Sigmoid colon (tissue), 4 donors: Measurements from ENCODE around the gene SSBP3.

Experiments
- CTCF ChIP-seq, 4 experiments: fragments of 450-650 bp in 3 of 4; fragments of 200-600 bp in 1 of 4; IDR thresholded peaks; one replicate each; pipeline ENCODE4 v1.5.1; 2016 to 2019; ENCODE audit warnings: antibody characterized with exemption in 4 of 4, mild to moderate bottlenecking in 3 of 4, moderate library complexity in 2 of 4
- POLR2A ChIP-seq, 2 donors: fragments of 450-650 bp; IDR thresholded peaks; one replicate each; pipeline ENCODE4 v1.6.1; 2016; ENCODE audit warnings: antibody characterized with exemption in 2 of 2, mild to moderate bottlenecking in 2 of 2, moderate library complexity in 2 of 2
- POLR2AphosphoS5 ChIP-seq, 4 donors: sonication (generic); formaldehyde crosslinking; IDR thresholded peaks; one replicate each; pipeline ENCODE4 v1.6.1; 2017; ENCODE audit warnings: antibody characterized with exemption in 4 of 4

DNA sequence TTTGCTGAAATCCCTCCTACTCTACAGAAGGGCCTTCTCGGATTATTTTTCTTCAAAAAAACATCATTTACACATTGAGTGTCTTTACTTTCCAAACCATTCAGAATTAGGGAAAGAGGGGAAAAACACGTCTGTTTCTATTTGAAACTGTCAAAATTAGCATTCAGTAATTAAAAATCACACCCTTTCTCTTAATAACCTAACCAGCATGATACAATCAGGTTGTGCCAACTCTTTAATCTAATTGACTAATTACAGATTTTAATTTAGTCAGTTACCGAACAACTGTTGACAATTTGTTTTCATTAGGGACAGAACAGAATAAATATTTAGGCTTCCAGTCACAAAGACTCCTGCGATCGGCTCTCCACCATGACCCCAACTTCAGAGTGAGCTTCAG, 18.8 kb downstream of the SSBP3 start:
- no peak for TF ChIP-seq CTCF (IDR thresholded peaks at IDR 0.05)
- no peak for TF ChIP-seq POLR2A (IDR thresholded peaks at IDR 0.05)
- no peak for TF ChIP-seq POLR2AphosphoS5 (IDR thresholded peaks at IDR 0.05)
